8988T (cell line): ENCODE results near the gene SMAD3.
"Not testable (repeated sequence)": the region's sequence is repeated elsewhere in the genome, so short reads cannot be mapped to it uniquely, and the experiment has no call there.

Experiments
- DNase-seq: peaks from one replicate; pipeline ENCODE4 v3.0.0; 2011

The SMAD3 gene

GRCh38 chr15:67146234-67146633 lies 80.8 kb downstream of the SMAD3 start:
- DNase-seq, result no peak

GRCh38 chr15:67146875-67147381 lies 81.5 kb downstream of the SMAD3 start:
- DNase-seq, result no peak

- DNase-seq, result no peak
Measured at GRCh38 chr15:67147396-67147949, 82.1 kb downstream of the SMAD3 start.

DNA sequence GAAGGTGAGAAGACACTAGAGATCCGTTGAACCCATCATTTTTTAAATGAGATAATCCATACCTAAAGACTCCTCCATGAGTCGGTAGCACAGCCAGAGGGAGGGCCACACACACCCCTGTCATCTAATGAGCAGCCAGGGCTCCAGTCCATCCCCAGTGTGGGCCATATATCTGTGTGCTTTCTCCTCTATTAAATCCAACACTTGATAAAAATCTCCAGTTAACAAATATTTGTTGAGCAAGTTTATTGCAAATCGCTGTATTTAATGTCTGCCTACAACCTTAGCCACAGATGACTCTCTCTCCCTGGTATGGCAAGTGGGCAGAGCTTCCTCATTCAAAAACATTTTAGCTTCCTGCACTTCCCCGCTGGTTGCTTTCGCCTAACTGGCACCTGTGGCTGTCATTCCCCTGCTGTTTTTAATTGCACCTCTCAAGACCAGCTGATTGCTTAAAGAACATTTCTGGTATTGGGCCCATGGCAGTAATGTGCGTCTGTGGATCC lies 82.8 kb downstream of the SMAD3 start:
- no peak for DNase-seq

- no peak for DNase-seq
Measured at GRCh38 chr15:67149068-67149772, 83.8 kb downstream of the SMAD3 start.

DNA sequence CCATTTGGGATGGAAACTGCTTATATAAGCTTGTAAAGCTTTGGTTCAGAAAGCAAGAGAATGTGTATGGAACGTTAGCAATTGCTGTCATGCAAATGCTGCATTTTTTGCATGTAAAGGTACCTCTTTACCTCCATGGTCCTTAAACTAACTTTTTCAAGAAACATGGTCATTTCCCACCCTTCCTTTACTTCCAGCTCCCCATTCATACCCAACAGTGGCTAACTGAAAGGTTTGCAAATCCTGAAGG lies 84.3 kb downstream of the SMAD3 start:
- no peak for DNase-seq

- no peak for DNase-seq
Measured at GRCh38 chr15:67150023-67150860, 84.8 kb downstream of the SMAD3 start.

DNA sequence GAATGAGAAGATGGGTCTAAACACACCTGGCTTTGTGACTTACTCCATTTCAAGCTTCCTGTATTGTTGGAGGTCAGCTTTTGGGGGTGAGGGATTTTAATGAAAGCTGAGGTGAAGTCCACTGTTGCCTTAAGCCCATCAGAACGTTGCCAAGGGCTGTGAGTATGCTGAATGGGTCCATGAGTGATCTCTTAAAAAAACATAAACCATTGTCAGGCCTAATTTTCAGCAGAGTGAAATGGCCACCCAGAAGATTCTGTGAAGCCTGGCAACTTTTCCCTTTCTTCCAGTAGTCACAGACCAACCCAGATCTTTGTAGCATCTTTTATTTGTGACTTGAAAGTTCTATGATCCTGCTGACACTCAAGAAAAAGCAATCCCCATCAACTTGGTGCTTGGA lies 87.0 kb downstream of the SMAD3 start:
- DNase-seq, result no peak

- not testable (repeated sequence) for DNase-seq
Measured at GRCh38 chr15:67153044-67153443, 87.6 kb downstream of the SMAD3 start.

DNA sequence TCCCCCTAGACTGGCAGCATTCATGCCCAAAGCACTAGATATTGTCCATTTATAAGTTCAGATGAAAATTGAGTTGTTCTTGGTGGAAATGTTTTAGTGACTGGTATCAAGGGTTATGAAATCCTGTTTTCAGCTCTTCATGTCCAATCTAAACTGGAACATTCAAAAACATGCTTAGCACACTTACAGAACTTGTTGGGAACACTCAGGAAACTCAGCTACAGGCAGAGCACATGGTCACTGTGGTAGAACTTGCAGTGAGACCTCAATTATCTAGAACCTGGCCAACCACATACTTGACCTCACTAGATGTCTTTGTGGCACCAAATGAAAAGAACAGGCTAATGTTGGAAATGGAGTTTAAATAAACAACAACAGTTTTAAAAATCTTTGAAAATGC lies 88.8 kb downstream of the SMAD3 start:
- DNase-seq, result no peak

DNA sequence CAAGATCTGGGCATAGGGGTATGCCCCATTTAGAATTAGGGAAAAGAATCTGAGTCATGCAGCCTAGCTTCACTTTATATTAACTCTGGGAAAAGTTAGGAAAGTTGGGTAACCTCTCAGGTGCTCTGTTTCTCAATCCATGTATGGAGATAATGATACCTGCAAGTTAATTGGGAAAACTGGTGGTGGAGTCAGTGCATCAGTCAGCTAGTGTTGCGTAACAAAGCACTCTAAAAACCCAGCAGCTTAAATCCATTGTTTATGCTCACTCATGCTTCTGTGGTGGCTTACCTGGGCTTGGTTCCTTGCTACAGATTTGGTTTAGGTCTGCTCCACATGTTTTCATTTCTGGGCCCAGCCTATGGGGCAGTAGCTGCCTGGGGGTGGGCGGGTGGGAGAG lies 91.0 kb downstream of the SMAD3 start:
- DNase-seq, result no peak

- DNase-seq, result no peak
Measured at GRCh38 chr15:67156834-67157233, 91.4 kb downstream of the SMAD3 start.

DNA sequence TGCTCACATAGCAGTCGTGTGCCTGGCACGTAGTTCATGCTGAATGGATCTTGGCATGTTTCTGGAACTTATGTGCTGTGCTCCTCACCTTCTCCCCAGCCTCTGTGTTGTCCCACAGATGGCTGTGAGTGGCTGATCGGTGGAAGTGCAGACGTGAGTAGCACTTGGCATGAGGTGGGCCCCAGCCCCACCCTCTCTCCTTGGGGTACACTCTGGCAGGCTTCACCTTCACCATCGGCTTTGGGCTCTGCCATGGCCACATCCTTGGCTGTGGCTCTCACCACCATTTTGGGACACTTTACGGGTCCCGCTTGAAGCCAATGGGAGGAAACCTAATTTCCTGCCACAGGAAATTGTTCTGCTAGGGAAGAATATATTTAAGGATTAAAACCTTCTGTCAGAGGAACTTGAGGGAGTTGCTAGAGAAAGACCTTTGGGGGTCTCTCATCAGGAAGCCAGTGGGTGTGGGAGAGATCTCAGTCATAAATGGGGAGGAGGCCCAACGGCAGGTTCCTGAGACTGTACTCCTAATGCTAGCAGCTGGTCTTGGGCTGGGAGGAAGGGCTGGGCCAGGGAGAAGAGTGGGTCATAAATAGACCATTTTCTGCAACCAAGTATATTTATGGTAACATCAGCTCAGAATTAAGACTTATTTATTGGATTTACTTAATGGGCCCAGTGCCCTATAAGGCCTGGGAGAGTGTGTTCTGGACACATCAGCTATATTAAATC lies 92.3 kb downstream of the SMAD3 start:
- no peak for DNase-seq

DNA sequence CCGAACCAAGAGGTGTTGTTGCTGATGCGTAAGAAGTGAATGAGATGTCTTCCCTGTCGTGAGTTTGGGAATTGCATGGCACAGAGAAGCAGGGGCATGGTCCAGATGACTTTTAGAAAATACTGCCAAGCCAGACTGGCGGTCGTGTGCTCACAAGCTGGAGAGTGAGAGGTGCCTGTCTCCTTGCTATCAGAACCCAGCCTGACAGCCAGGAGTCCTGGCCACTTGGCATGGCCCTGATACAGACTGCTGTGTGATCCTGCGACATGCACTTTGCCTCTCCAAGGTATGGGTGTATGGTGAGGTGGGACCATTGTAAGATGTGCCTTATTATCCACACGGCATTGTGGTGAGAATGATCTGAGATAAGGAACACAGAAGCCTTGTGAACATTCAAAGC lies 93.0 kb downstream of the SMAD3 start:
- no peak for DNase-seq

DNA sequence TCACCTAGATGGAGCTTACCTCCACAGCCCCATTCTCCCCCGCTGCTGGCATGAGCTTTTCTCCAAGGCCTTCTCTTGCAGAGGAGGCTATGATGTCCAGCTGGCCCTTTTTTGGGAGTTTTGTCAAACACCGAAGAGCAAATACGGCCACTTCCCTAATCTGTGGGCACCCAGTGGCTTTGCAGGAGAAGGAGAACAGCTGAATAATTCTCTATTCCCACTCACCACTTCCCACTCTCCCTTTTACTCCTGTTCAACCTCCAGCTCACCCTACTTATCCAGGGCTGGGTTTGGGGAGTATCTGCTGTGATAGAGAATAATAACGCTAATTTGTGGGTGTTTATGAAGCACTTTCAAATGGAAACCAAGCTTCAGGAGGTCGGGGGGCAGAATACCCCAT lies 96.0 kb downstream of the SMAD3 start:
- DNase-seq, result no peak

DNA sequence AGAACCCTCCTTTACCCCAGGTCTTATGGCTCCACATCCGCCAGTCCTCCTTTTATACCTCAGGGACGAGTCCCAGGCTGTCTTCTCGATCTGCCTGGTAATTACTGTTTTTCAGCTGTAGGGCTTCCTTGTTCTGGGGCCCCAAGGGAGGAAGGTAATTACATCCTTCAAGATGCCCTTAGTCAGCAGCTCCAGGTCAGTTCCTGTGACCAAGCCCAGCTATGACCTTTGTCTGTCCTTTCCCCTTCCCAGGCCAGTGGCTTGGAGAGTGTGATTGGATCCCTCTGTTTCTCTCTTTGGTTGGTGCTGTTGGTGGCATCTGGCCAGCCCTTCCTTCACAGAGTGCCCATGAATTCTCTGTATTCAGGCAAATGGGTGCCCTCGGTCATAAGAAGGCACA lies 96.5 kb downstream of the SMAD3 start:
- no peak for DNase-seq

GRCh38 chr15:67163180-67163579 lies 97.8 kb downstream of the SMAD3 start:
- no peak for DNase-seq

DNA sequence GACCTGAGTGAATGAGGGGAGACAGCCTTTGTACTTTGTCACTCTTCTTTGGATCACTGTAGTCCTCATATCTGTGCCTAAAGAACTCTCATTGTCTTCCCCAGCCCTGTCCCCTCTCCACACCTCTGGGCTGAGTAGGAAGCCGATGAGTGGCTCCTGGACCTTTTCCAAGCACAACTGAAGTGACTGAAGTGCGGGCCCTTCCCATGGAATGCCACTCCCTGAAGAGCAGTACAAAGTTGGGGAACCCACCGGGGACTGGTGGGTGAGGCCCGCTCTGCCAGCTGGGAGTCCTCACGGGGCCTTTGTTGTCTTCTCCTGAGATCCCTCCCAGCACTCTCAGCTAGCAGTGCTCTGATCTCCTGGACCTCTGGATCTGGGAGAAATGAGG lies 99.0 kb downstream of the SMAD3 start:
- DNase-seq, result no peak

- DNase-seq, result no peak
Measured at GRCh38 chr15:67164811-67165253, 99.4 kb downstream of the SMAD3 start.

DNA sequence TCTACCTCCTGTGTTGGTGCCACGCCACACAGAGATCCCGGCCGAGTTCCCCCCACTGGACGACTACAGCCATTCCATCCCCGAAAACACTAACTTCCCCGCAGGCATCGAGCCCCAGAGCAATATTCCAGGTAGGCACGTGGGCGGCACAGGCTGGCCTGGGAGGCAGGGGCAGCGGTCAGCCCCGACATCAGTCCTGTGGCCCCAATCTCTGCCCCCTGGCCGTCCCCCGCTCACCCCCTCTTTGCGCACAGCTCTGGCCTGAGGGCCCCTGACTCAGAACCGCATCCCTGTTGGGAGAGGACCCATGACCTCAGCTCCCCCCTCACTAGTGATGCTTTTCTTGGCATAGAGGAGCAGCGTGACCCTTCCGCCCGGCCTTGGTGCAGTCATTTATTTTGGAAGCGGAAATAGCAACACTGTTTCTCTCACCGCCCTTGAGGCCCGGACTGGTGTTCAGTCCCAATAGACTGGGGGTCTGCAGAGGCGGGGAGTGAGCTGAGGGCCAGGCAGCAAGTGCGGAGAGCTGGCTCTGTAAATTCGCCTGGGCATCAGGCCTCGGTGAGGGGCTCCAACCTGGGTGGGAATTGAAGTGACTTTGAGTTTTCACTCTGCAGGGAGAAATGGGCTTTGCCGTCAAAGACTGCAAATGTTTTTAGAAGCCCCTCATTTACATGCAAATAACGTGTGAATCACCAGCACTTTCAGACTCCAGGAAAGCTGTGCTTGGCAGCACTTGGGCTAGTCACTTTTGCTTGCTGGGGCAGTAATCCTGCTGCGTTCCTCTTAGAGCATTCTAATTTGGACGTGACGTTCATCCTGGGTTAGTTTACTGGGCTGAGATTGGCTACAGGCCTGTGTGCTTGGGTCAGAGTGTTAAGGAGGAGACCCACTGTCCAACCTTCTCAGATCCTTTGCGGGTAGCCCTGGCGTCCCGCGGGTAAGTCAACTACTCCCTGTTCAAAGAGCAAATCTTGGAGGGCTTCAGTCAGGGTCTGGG lies 100.2 kb downstream of the SMAD3 start:
- no peak for DNase-seq

DNA sequence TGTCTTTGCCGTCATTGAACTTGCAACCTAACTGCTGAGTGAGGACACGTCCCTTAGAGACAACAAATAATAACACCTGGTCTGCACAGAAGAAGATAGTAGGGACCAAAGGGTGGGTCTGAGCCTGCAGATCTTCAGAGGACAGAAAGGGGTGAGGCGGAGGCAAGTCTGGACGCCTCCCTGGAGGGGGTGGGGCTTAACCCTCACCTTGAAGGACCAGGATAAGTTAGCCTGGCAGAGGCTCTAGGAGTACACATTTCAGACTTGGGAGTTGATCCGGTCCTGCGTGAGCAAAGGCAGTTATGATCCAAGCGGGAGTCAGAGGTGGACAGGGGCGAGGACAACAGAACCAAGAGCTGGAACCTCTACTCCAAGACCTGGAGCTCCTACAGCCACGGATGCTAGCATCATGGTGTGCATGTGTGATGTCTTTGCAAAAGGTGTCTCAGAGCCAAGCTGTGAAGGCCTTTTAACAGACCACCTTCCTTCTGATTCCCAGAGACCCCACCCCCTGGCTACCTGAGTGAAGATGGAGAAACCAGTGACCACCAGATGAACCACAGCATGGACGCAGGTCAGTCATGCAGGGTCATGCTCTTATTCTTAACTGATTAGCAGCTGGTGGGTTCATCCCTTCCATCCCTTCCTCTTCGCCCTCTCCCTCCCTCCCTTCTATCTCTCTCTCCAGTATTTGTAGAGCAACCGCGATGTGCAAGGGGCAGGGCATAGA lies 101.0 kb downstream of the SMAD3 start:
- DNase-seq, result no peak
